Mesendoderm (in vitro differentiated cells): ENCODE measurements around the gene ZNF853.

Experiments used
- DNase-seq: peaks from one replicate; pipeline ENCODE4 v3.0.0; 2013
- H2AK5ac ChIP-seq: 2 replicates; pipeline ENCODE4 v1.6.1; 2013; ENCODE audit warnings: low read length, inconsistent platforms
- H2BK120ac ChIP-seq: 2 replicates; pipeline ENCODE4 v1.6.1; 2013; ENCODE audit warnings: low read depth, mild to moderate bottlenecking, low read length, moderate library complexity, mixed read lengths
- H2BK15ac ChIP-seq: replicated peaks from 2 replicates; pipeline ENCODE4 v1.6.1; 2013; ENCODE audit warnings: low read depth, mild to moderate bottlenecking, moderate library complexity
- H2BK5ac ChIP-seq: 2 replicates; pipeline ENCODE4 v1.6.1; 2013; ENCODE audit warnings: low read length, inconsistent platforms
- H3K18ac ChIP-seq: 2 replicates; pipeline ENCODE4 v1.6.1; 2013; ENCODE audit warnings: mild to moderate bottlenecking, low read length, mixed read lengths
- H3K23ac ChIP-seq: one replicate; pipeline ENCODE4 v1.6.1; 2013; ENCODE audit warnings: low read length
- H3K27ac ChIP-seq: 2 replicates; pipeline ENCODE4 v1.5.1; 2013; ENCODE audit warnings: low read depth, mild to moderate bottlenecking, inconsistent platforms, low read length, moderate library complexity
- H3K27me3 ChIP-seq: 2 replicates; pipeline ENCODE4 v1.6.1; 2013; ENCODE audit warnings: low read length, control low read depth, mild to moderate bottlenecking, inconsistent platforms; ENCODE audit not compliant: insufficient read depth, poor library complexity
- H3K36me3 ChIP-seq: 2 replicates; pipeline ENCODE4 v1.6.1; 2013; ENCODE audit warnings: low read length, inconsistent platforms; ENCODE audit not compliant: control insufficient read depth, insufficient read depth
- H3K4ac ChIP-seq: one replicate; pipeline ENCODE4 v1.6.1; 2013; ENCODE audit warnings: low read depth, mild to moderate bottlenecking, low read length, moderate library complexity
- H3K4me1 ChIP-seq: 2 replicates; pipeline ENCODE4 v1.6.1; 2013; ENCODE audit warnings: low read depth, low read length, inconsistent platforms; ENCODE audit not compliant: control insufficient read depth
- H3K4me2 ChIP-seq: 2 replicates; pipeline ENCODE4 v1.6.1; 2013; ENCODE audit warnings: low read length
- H3K4me3 ChIP-seq: 2 replicates; pipeline ENCODE4 v1.5.1; 2013; ENCODE audit warnings: mild to moderate bottlenecking, low read length
- H3K56ac ChIP-seq: one replicate; pipeline ENCODE4 v1.6.1; 2013; ENCODE audit warnings: low read length
- H3K79me1 ChIP-seq: 2 replicates; pipeline ENCODE4 v1.6.1; 2013; ENCODE audit warnings: low read length, inconsistent platforms
- H3K79me2 ChIP-seq: 2 replicates; pipeline ENCODE4 v1.6.1; 2013; ENCODE audit warnings: mild to moderate bottlenecking, low read length; ENCODE audit not compliant: control insufficient read depth, insufficient read depth
- H3K9ac ChIP-seq: 2 replicates; pipeline ENCODE4 v1.6.1; 2013; ENCODE audit warnings: low read length, inconsistent platforms
- H4K5ac ChIP-seq: one replicate; pipeline ENCODE4 v1.6.1; 2013; ENCODE audit warnings: low read length
- H4K8ac ChIP-seq: one replicate; pipeline ENCODE4 v1.6.1; 2013; ENCODE audit warnings: low read depth, mild to moderate bottlenecking, control low read depth, low read length, moderate library complexity
- WGBS: extraction: QIAGEN DNeasy Blood & Tissue Kit; methylation state at CpG from one replicate; pipeline ENCODE4 v1.1.7; 2013; ENCODE audit warnings: low lambda C conversion rate, missing lambda C conversion rate; ENCODE audit not compliant: insufficient coverage; ENCODE audit errors: extremely low coverage; 5-methylcytosine and 5-hydroxymethylcytosine counted together

The ZNF853 gene

GRCh38 chr7:6649241-6649961 lies 34.0 kb downstream of the ZNF853 start:
- Histone ChIP-seq H3K18ac (no peak overlapping the region), H3K56ac (no peak overlapping the region), H3K79me2 (no peaks in the 10 kb centered on the region), H3K4me1 (no peaks in the 10 kb centered on the region), H2AK5ac (no peak overlapping the region), H3K4ac (no peak overlapping the region), H4K5ac (no peak overlapping the region), H2BK120ac (no peak overlapping the region), H3K4me3 (no peak overlapping the region), H3K9ac (no peak overlapping the region), H4K8ac (no peak overlapping the region), H2BK15ac (no peak overlapping the region), H3K4me2 (no peak overlapping the region), H3K79me1 (no peaks in the 10 kb centered on the region), H3K27ac (no peak overlapping the region), H2BK5ac (no peak overlapping the region), H3K36me3 (peaks cover 4% of the 10 kb centered on the region), H3K23ac (no peak overlapping the region), H3K27me3 (no peaks in the 10 kb centered on the region)
- no peak for DNase-seq
- no CpG with 5 or more reads among the region's 13 CpGs for WGBS

- Histone ChIP-seq H3K79me1 (no peaks in the 10 kb centered on the region), H2AK5ac (no peak overlapping the region), H3K79me2 (no peaks in the 10 kb centered on the region), H3K4me1 (no peaks in the 10 kb centered on the region), H3K27ac (no peak overlapping the region), H3K4ac (no peak overlapping the region), H3K27me3 (no peaks in the 10 kb centered on the region), H4K8ac (no peak overlapping the region), H2BK120ac (no peak overlapping the region), H3K4me3 (no peak overlapping the region), H3K36me3 (peaks cover 4% of the 10 kb centered on the region), H3K56ac (no peak overlapping the region), H3K9ac (no peak overlapping the region), H2BK15ac (no peak overlapping the region), H4K5ac (no peak overlapping the region), H3K23ac (no peak overlapping the region), H3K4me2 (no peak overlapping the region), H2BK5ac (no peak overlapping the region), H3K18ac (no peak overlapping the region)
- no CpG with 5 or more reads among the region's 10 CpGs for WGBS
- DNase-seq, result no peak
Measured at GRCh38 chr7:6650086-6650485, 34.7 kb downstream of the ZNF853 start.

- Histone ChIP-seq H3K9ac (no peak overlapping the region), H3K36me3 (peaks cover 4% of the 10 kb centered on the region), H3K18ac (no peak overlapping the region), H3K4me1 (no peaks in the 10 kb centered on the region), H3K27ac (no peak overlapping the region), H4K8ac (no peak overlapping the region), H3K4ac (no peak overlapping the region), H2BK15ac (no peak overlapping the region), H3K27me3 (no peaks in the 10 kb centered on the region), H4K5ac (no peak overlapping the region), H2BK5ac (no peak overlapping the region), H3K79me1 (no peaks in the 10 kb centered on the region), H3K4me3 (no peak overlapping the region), H3K79me2 (no peaks in the 10 kb centered on the region), H3K56ac (no peak overlapping the region), H3K23ac (no peak overlapping the region), H2AK5ac (no peak overlapping the region), H3K4me2 (no peak overlapping the region), H2BK120ac (no peak overlapping the region)
- no peak for DNase-seq
- WGBS, result no CpG with 5 or more reads among the region's 12 CpGs
Measured at GRCh38 chr7:6650521-6651011, 35.2 kb downstream of the ZNF853 start.

GRCh38 chr7:6651851-6652445 lies 36.5 kb downstream of the ZNF853 start:
- H3K56ac ChIP-seq, result no peak overlapping the region
- H2AK5ac ChIP-seq, result no peak overlapping the region
- H4K8ac ChIP-seq, result no peak overlapping the region
- H3K79me2 ChIP-seq, result no peaks in the 10 kb centered on the region
- H3K18ac ChIP-seq, result no peak overlapping the region
- DNase-seq, result no peak
- H3K23ac ChIP-seq, result no peak overlapping the region
- H3K79me1 ChIP-seq, result no peaks in the 10 kb centered on the region
- H3K4me2 ChIP-seq, result no peak overlapping the region
- H3K4me1 ChIP-seq, result no peaks in the 10 kb centered on the region
- H3K4me3 ChIP-seq, result no peak overlapping the region
- no CpG with 5 or more reads among the region's 32 CpGs for WGBS
- no peak overlapping the region for H2BK120ac ChIP-seq
- H4K5ac ChIP-seq, result no peak overlapping the region
- no peak overlapping the region for H3K9ac ChIP-seq
- peaks cover 4% of the 10 kb centered on the region for H3K36me3 ChIP-seq
- no peak overlapping the region for H3K4ac ChIP-seq
- H3K27ac ChIP-seq, result no peak overlapping the region
- H2BK15ac ChIP-seq, result no peak overlapping the region
- H2BK5ac ChIP-seq, result no peak overlapping the region
- no peaks in the 10 kb centered on the region for H3K27me3 ChIP-seq

GRCh38 chr7:6652446-6653011 lies 37.1 kb downstream of the ZNF853 start:
- Histone ChIP-seq H3K79me1 (no peaks in the 10 kb centered on the region), H2BK15ac (no peak overlapping the region), H3K23ac (no peak overlapping the region), H3K4me1 (no peaks in the 10 kb centered on the region), H3K4me3 (no peak overlapping the region), H3K79me2 (no peaks in the 10 kb centered on the region), H2BK120ac (no peak overlapping the region), H3K56ac (no peak overlapping the region), H3K27me3 (no peaks in the 10 kb centered on the region), H2AK5ac (no peak overlapping the region), H3K18ac (no peak overlapping the region), H3K9ac (no peak overlapping the region), H3K36me3 (peaks cover 4% of the 10 kb centered on the region), H3K4ac (no peak overlapping the region), H3K4me2 (no peak overlapping the region), H3K27ac (no peak overlapping the region), H4K8ac (no peak overlapping the region), H2BK5ac (no peak overlapping the region), H4K5ac (no peak overlapping the region)
- no peak for DNase-seq
- no CpG with 5 or more reads among the region's 75 CpGs for WGBS
